NCI-H226 (cell line): ENCODE results near the gene WDR75.
"Not testable (repeated sequence)": the region's sequence is repeated elsewhere in the genome, so short reads cannot be mapped to it uniquely, and the experiment has no call there.

Experiments used
- DNase-seq: peaks from one replicate; pipeline ENCODE4 v3.0.0-alpha.2; 2015

The WDR75 gene

GRCh38 chr2:189440947-189441708, at the start of gene WDR75:
WDR75 (plus strand) TSS chr2:189441474; CDS start chr2:189441493, 19 bp downstream.
- DNase-seq = peak; percentile 92

DNA sequence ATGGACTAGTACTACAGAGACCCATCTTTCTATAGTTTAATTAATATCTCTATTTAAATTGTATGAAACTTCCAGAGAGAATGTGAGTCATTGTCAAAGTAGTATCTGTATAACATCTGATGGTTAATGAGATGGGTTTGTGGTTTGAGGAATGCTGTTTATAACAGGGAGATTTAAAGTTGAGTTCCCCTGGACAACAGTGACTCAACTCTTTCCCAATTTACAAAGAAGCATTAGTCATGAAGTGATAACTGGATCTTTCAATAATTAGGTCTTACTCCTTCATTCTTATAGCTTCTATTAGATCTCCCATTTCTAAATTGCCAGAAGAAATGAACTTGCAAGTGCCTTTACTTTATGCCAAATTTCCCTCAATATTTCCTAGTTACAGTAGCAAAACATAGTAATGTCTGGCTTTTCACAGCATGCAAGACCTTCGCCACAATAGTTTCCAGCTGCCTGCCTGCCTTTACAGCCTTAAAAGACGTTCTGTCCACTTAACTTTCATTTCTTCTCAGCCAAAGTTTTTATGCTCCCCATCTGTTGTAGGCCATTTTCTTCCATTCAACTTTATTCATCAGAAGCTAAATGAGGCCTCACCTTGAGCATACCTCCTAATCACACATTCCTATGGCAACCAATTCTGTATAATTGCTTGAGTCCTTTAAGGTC, 47.7 kb upstream of the WDR75 start:
- DNase-seq = peak; percentile 78

GRCh38 chr2:189394525-189394924, 46.7 kb upstream of the WDR75 start:
- no peak for DNase-seq

DNA sequence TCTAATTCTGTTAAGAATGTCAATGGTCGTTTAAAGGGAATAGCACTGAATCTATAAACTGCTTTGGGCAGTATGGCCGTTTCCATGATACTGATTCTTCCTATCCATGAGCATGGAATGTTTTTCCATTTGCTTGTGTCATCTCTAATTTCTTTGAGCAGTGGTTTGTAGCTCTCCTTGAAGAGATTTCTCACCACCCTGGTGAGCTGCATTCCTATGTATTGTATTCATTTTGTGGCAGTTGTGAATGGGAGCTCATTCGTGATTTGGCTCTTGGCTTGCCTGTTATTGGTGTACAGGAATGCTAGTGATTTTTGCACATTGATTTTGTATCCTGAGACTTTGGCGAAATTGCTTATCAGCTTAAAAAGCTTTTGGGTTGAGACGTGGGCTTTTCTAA, 38.3 kb upstream of the WDR75 start:
- peak; percentile 75 for DNase-seq

- no peak for DNase-seq
These were observed 34.6 kb upstream of the WDR75 start for GRCh38 chr2:189406586-189407233.

GRCh38 chr2:189407281-189408209, 33.7 kb upstream of the WDR75 start:
- DNase-seq = peak; percentile 42

- no peak for DNase-seq
These were observed 33.0 kb upstream of the WDR75 start for GRCh38 chr2:189408294-189408693.

GRCh38 chr2:189409131-189409530, 32.1 kb upstream of the WDR75 start:
- DNase-seq = no peak

- no peak for DNase-seq
These were observed 31.6 kb upstream of the WDR75 start for GRCh38 chr2:189409647-189410046.

DNA sequence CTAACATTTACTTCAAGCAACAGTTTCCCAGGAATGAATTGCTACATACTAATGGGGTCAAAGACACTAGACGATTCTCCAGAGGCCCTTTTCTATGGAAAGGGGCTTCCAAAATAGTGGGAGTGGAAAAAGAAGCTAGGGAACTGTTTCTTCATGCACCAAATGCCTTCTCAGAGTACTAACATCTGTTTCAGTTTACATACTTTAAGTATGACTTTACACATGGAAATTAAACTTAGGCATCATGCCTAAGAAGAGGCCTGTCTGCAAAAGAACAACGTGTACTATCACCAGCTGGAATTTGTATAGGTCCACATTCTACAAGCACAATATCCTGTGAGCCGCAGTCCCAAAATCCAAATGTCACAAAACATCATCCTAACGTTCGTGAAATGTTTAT, 29.4 kb upstream of the WDR75 start:
- peak; percentile 52 for DNase-seq

GRCh38 chr2:189412330-189412953, 28.8 kb upstream of the WDR75 start:
- DNase-seq = peak; percentile 21

DNA sequence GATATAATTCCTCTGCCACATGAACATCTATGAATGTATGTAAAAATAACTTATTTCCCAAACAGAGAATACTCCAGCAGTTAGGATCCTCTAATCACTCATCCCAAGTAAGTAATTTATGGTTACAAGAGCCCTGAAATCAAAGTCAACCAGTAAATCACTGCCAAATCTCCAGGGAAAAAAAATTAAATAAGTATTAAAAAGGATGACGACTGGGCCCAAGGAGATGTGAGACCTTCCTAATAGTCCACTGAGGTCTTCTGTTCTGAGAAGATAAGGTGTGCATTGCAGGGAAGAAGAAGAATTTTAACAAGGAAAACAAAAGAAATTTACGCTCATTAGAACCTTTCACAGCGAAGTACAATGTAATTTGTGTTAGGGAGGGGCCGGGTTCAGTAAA, 28.0 kb upstream of the WDR75 start:
- DNase-seq = no peak

DNA sequence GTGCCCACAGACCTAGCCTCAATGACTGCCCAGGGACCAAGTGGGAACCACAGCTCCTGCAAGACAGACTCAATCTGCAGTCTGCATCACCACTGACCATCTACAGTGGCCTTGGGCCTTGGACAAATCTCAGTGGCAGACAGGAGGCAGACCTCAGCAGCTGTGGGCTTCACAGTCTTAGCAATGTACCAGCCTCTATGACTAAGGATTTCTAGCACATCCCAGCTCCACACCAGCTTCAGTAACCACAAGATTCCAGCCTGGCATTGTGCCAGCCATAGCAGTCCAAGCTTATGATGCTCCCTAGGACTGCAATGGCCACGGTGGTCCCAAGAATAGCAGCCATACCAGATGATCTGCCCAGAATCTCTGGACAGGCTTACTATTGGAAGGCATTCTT, 19.6 kb upstream of the WDR75 start:
- peak; percentile 74 for DNase-seq

DNA sequence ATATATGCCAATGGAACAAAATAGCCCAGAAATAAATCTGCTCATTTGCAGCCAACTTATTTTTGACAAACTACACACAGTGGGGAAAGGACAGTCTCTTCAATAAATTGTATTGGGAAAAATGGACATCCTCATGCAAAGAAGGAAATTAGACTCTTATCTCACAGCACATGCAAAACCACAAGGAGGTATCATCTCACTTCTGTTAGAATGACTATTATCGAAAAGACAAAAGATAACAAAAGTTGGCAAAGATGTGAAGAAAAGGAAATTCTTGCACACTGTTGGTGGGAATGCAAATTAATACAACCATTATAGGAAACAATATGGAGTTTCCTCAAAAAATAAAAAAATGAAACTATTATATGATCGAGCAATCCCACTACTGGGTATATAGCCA, 16.3 kb upstream of the WDR75 start:
- DNase-seq = no peak

DNA sequence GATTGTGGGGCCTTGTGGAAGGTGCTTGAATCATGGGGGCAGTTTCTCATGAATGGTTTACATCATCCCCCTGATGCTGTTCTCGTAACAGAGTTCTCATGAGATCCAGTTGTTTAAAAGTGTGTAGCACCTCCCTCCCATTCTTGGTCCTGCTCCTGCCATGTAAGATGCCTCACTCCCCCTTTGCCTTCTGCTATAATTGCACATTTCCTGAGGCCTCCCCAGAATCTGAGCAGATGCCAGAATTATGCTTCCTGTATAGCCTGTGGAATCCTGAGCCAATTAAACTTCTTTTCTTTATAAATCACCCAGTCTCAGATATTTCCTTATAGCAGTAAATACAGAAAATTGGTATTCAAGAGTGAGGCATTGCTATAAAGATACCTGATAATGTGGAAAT, 15.6 kb upstream of the WDR75 start:
- DNase-seq = no peak

DNA sequence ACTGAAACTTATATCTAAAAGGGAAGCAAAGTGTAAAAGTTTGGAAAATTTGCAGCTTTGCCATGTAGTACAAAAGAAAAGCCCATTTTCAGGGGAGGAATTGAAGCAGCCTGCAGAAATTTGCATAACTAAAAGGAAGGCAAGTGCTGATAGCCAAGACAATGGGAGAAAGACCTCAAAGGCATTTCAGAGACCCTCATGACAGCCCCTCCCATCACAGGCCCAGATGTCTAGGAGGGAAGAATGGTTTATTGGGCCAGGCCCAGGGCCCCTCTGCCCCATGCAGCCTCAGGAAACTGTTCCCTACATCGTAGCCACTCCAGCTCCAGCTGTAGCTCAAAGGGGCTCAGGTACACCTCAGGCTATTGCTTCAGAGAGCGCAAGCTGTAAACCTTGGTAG, 14.4 kb upstream of the WDR75 start:
- DNase-seq = no peak

- no peak for DNase-seq
These were observed 13.4 kb upstream of the WDR75 start for GRCh38 chr2:189427872-189428271.

DNA sequence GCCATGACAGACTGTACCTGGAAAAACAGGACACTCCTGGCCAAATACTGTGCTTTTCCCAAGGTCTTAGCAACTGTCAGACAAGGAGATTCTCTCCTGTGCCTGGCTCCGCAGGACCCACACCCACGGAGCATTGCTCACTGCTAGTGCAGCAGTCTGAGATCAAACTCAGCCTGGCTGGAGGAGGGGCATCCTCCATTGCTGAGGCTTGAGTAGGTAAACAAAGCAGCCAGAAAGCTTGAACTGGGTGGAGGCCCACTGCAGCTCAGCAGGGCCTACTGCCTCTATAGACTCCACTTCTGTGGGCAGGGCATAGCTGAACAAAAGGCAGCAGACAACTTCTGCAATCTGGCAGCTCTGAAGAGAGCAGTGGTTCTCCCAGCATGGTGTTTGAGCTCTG, 10.8 kb upstream of the WDR75 start:
- not testable (repeated sequence) for DNase-seq

- not testable (repeated sequence) for DNase-seq
These were observed 5.5 kb upstream of the WDR75 start for GRCh38 chr2:189435803-189436202.

DNA sequence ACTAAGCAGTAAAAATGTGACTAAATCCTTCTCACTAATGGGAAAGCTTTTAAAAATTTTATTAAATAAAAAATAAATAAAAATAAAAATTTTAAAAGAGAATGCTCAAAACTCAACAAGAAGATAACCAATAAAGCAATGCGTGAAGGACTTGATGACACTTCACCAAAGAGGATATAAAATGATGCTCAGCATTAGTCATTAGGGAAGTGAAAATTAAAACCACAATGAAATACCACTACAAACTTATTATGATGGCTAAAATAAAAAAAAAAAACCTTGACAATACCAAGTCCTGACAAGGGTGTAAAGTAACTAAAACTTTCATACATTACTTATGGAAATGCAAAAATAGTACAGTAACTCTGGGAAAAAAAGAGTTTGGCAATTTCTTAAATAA, 3.3 kb upstream of the WDR75 start:
- DNase-seq = no peak

DNA sequence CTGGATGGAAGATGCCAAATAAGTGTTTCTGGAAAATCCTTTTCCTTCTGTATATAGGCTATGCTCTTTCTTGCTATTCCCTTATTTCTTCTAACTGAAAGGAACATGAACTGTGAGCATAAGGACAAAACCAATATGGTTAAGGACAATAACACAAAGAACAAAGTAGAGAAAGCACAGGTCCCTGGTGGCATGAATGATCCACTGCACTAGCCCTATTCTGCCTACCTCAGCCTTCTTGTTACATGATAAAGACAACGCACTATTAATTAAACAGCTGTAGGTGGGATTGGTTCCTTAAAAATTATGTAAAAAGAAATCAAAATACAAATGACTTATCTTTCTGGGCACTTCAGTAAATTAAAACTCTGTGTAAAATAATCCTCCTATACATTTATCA, 1.9 kb upstream of the WDR75 start:
- no peak for DNase-seq

- DNase-seq = no peak
These were observed 679 bp upstream of the WDR75 start for GRCh38 chr2:189440644-189440946.

DNA sequence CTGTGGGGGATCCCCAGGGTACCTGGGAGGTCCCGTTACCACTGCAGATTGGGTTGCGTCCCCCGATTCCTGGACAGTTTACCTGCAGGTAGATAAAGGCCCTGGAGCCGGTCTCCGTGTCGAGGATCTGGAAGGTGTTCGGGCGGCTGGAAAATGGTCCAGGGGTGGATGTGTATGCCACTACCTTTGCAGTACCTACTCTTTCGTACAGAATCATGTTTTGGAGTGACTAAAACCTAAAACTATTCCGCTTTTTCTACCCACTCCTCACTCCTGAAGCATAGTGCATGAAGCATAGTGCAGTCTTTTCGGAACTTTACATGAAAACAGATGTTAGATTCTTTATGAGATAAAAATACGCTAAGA, 418 bp downstream of the WDR75 start:
- peak; percentile 5 for DNase-seq
